GM18517 (cell line): ENCODE results near the gene ENPEP.
A peak's percentile ranks its signal among the peaks of the same experiment; 100 is the strongest.

ENCODE experiments used
- ATAC-seq: cut with Tn5 transposase; IDR thresholded peaks from one replicate; pipeline ENCODE4 v1.9.1; 2021; ENCODE audit warnings: mild to moderate bottlenecking, moderate library complexity; ENCODE audit not compliant: unreplicated experiment

Gene ENPEP

GRCh38 chr4:110597582-110597981, 121.6 kb downstream of the ENPEP start:
- ATAC-seq, result no peak

GRCh38 chr4:110602061-110602460, 126.1 kb downstream of the ENPEP start:
- no peak for ATAC-seq

GRCh38 chr4:110605077-110605476, 129.1 kb downstream of the ENPEP start:
- ATAC-seq, result no peak

GRCh38 chr4:110609044-110609750, 133.2 kb downstream of the ENPEP start:
- no peak for ATAC-seq

- ATAC-seq, result no peak
Observed at GRCh38 chr4:110610620-110610939, 134.6 kb downstream of the ENPEP start.

GRCh38 chr4:110610940-110611831, 135.2 kb downstream of the ENPEP start:
- peak; percentile 80 for ATAC-seq

- no peak for ATAC-seq
Observed at GRCh38 chr4:110611968-110612447, 136.1 kb downstream of the ENPEP start.

GRCh38 chr4:110612631-110613269, 136.8 kb downstream of the ENPEP start:
- ATAC-seq, result no peak

GRCh38 chr4:110613745-110614144, 137.8 kb downstream of the ENPEP start:
- no peak for ATAC-seq

GRCh38 chr4:110614173-110614963, 138.4 kb downstream of the ENPEP start:
- no peak for ATAC-seq
